WERI-Rb-1 (cell line): ENCODE measurements around the gene NAT16.
"Not testable (repeated sequence)": the region's sequence is repeated elsewhere in the genome, so short reads cannot be mapped to it uniquely, and the experiment has no call there.

Experiments
- DNase-seq: peaks from one replicate; pipeline ENCODE4 v3.0.0-alpha.2; 2020
- H3K27ac ChIP-seq: fragments of 250-450 bp; sonication (Bioruptor Pico); 2 replicates; pipeline ENCODE4 v1.5.1; 2020; ENCODE audit warnings: mild to moderate bottlenecking, moderate library complexity
- H3K27me3 ChIP-seq: fragments of 250-450 bp; sonication (Bioruptor Pico); 2 replicates; pipeline ENCODE4 v1.5.1; 2021; ENCODE audit warnings: mild to moderate bottlenecking, low read depth, moderate library complexity; ENCODE audit not compliant: insufficient read depth, severe bottlenecking
- H3K36me3 ChIP-seq: fragments of 250-450 bp; sonication (Bioruptor Pico); 2 replicates; pipeline ENCODE4 v1.5.1; 2020; ENCODE audit warnings: mild to moderate bottlenecking, moderate library complexity
- H3K4me3 ChIP-seq: 2 replicates; pipeline ENCODE4 v1.5.1; 2011; ENCODE audit warnings: low read depth, mild to moderate bottlenecking, control low read depth, low read length
- H3K9me3 ChIP-seq: fragments of 250-450 bp; sonication (Bioruptor Pico); 2 replicates; pipeline ENCODE4 v1.5.1; 2021; ENCODE audit warnings: mild to moderate bottlenecking, moderate library complexity; ENCODE audit not compliant: severe bottlenecking
- CTCF ChIP-seq: IDR thresholded peaks from 2 replicates; pipeline ENCODE4 v1.5.1; 2011; ENCODE audit warnings: low read depth, mild to moderate bottlenecking, control low read depth, inconsistent platforms, low read length

Gene NAT16

GRCh38 chr7:101211501-101211900, 31.4 kb upstream of the NAT16 start:
- no peak for DNase-seq
- H3K4me3 ChIP-seq, result no peak overlapping the region
- H3K27me3 ChIP-seq, result no peaks in the 10 kb centered on the region
- TF ChIP-seq CTCF, result no peak
- H3K27ac ChIP-seq, result no peak overlapping the region
- H3K9me3 ChIP-seq, result no peaks in the 10 kb centered on the region
- H3K36me3 ChIP-seq, result peaks cover 50% of the 10 kb centered on the region

- Histone ChIP-seq H3K9me3 (no peaks in the 10 kb centered on the region), H3K36me3 (peaks cover 50% of the 10 kb centered on the region), H3K27me3 (no peaks in the 10 kb centered on the region), H3K4me3 (no peak overlapping the region), H3K27ac (no peak overlapping the region)
- no peak for DNase-seq
- TF ChIP-seq CTCF, result no peak
Measured at GRCh38 chr7:101210143-101210542, 30.1 kb upstream of the NAT16 start.

GRCh38 chr7:101208794-101209193, 28.7 kb upstream of the NAT16 start:
- H3K27me3 ChIP-seq, result no peaks in the 10 kb centered on the region
- peaks cover 40% of the 10 kb centered on the region for H3K36me3 ChIP-seq
- H3K4me3 ChIP-seq, result no peak overlapping the region
- no peak for DNase-seq
- TF ChIP-seq CTCF, result no peak
- H3K27ac ChIP-seq, result no peak overlapping the region
- no peaks in the 10 kb centered on the region for H3K9me3 ChIP-seq

GRCh38 chr7:101207459-101207858, 27.4 kb upstream of the NAT16 start:
- Histone ChIP-seq H3K27ac (no peak overlapping the region), H3K36me3 (peaks cover 40% of the 10 kb centered on the region), H3K27me3 (peaks cover under 1% of the 10 kb centered on the region), H3K4me3 (no peak overlapping the region), H3K9me3 (no peaks in the 10 kb centered on the region)
- TF ChIP-seq CTCF, result no peak
- DNase-seq, result no peak

GRCh38 chr7:101206665-101207042, 26.6 kb upstream of the NAT16 start:
- DNase-seq, result no peak
- TF ChIP-seq CTCF, result no peak
- no peaks in the 10 kb centered on the region for H3K9me3 ChIP-seq
- H3K27me3 ChIP-seq, result peaks cover 9% of the 10 kb centered on the region
- H3K4me3 ChIP-seq, result no peak overlapping the region
- peaks cover 36% of the 10 kb centered on the region for H3K36me3 ChIP-seq
- no peak overlapping the region for H3K27ac ChIP-seq

GRCh38 chr7:101205901-101206664, 26.0 kb upstream of the NAT16 start:
- H3K27me3 ChIP-seq, result peaks cover 10% of the 10 kb centered on the region
- no peak for DNase-seq
- no peak overlapping the region for H3K27ac ChIP-seq
- no peaks in the 10 kb centered on the region for H3K9me3 ChIP-seq
- H3K4me3 ChIP-seq, result no peak overlapping the region
- peaks cover 30% of the 10 kb centered on the region for H3K36me3 ChIP-seq
- no peak for TF ChIP-seq CTCF

GRCh38 chr7:101203740-101204738, 23.9 kb upstream of the NAT16 start:
- H3K36me3 ChIP-seq, result peaks cover 17% of the 10 kb centered on the region
- H3K4me3 ChIP-seq, H3K27me3 ChIP-seq, H3K27ac ChIP-seq, H3K9me3 ChIP-seq, DNase-seq: not testable (repeated sequence)
